Measurements from ENCODE around the gene PGF.

DNA sequence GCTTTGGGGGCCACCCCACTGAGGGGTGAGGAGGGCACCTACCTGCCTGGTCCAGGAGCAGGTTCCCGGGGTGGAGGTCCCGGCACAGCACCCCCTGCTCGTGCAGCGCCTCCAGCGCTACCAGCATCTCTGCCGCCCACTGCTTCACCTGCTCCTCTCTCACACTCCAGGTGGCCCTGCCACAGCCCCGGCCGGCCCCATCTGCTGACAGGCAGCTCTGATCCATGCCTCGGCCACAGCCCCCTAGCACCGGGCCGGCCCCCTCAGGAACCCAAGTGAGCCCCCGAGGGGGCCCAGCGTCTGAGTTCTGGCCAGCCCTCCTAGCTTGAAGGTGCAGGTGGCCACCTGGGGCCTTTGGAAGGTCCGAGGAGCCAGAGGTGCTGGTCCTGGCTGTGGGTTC is 45.9 kb downstream of the PGF start:
- TF ChIP-seq ZNF658 (tag by site-specific recombination; IDR thresholded peaks at IDR 0.05) (no peak), ZNF211 (tag by site-specific recombination; IDR thresholded peaks at IDR 0.05; ENCODE audit: low read depth) (no peak), ZNF707 (tag by site-specific recombination; IDR thresholded peaks at IDR 0.05) (no peak), GLI4 (tag by site-specific recombination; IDR thresholded peaks at IDR 0.05) (no peak), ZNF830 (tag by site-specific recombination; IDR thresholded peaks at IDR 0.05; ENCODE audit: low read depth) (no peak), ZNF558 (tag by site-specific recombination; IDR thresholded peaks at IDR 0.05) (no peak), ZNF555 (tag by site-specific recombination; conservative IDR thresholded peaks at IDR 0.05) (no peak)
- TF ChIP-seq, protein P1, sequence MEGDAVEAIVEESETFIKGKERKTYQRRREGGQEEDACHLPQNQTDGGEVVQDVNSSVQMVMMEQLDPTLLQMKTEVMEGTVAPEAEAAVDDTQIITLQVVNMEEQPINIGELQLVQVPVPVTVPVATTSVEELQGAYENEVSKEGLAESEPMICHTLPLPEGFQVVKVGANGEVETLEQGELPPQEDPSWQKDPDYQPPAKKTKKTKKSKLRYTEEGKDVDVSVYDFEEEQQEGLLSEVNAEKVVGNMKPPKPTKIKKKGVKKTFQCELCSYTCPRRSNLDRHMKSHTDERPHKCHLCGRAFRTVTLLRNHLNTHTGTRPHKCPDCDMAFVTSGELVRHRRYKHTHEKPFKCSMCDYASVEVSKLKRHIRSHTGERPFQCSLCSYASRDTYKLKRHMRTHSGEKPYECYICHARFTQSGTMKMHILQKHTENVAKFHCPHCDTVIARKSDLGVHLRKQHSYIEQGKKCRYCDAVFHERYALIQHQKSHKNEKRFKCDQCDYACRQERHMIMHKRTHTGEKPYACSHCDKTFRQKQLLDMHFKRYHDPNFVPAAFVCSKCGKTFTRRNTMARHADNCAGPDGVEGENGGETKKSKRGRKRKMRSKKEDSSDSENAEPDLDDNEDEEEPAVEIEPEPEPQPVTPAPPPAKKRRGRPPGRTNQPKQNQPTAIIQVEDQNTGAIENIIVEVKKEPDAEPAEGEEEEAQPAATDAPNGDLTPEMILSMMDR (tag by site-specific recombination; IDR thresholded peaks at IDR 0.05) = no peak
